ENCODE measurements around the gene TEX2. TPM values are rescaled to one million over a fixed set of nuclear protein-coding genes. Genes with fewer than 3 reads are reported as not detected.

TEX2 gene
- total and polyA plus RNA-seq, 2 of the 13 experiments (the other 11 are each of a cell fraction or from before 2014, with no cell fraction given), result 21.4 to 37.7 TPM

- TF ChIP-seq ARID4A (CRISPR knock-in tag; IDR thresholded peaks at IDR 0.05; ENCODE audit: borderline replicate concordance) (peak; percentile 89), RFX1 (IDR thresholded peaks at IDR 0.05) (no peak), DZIP1 (CRISPR knock-in tag; IDR thresholded peaks at IDR 0.05) (no peak), RFX5 (IDR thresholded peaks at IDR 0.05; ENCODE audit: low read depth, low read length) (no peak), GPN1 (CRISPR knock-in tag; IDR thresholded peaks at IDR 0.05; ENCODE audit: borderline replicate concordance) (0 out of 2 replicates have a peak, but pooled peaks have one; percentile 57), ZNF577 (CRISPR knock-in tag; IDR thresholded peaks at IDR 0.05; ENCODE audit: borderline replicate concordance, low read depth) (no peak; the same call in 1 of the 2 replicates), ZNF280D (CRISPR knock-in tag; IDR thresholded peaks at IDR 0.05) (no peak; the same call in 1 of the 2 replicates), ZNF883 (CRISPR knock-in tag; IDR thresholded peaks at IDR 0.05; ENCODE audit: not compliant biosample characterization) (peak; percentile 28), KLF15 (CRISPR knock-in tag; IDR thresholded peaks at IDR 0.05; ENCODE audit: borderline replicate concordance) (0 out of 2 replicates have a peak, but pooled peaks have one; percentile 83), ZNF782 (CRISPR knock-in tag; IDR thresholded peaks at IDR 0.05; ENCODE audit: borderline replicate concordance) (peak; percentile 80), POGZ (CRISPR knock-in tag; IDR thresholded peaks at IDR 0.05) (peak; percentile 98), SCMH1 (CRISPR knock-in tag; IDR thresholded peaks at IDR 0.05; ENCODE audit: borderline replicate concordance) (no peak), ETV5 (CRISPR knock-in tag; IDR thresholded peaks at IDR 0.05; ENCODE audit: borderline replicate concordance) (peak; percentile 57; the same call in 1 of the 2 replicates), SOX13 (IDR thresholded peaks at IDR 0.05) (peak; percentile 71; the same call in 1 of the 2 replicates), SOX13 (CRISPR knock-in tag; conservative IDR thresholded peaks at IDR 0.05 in 1 of 2, IDR thresholded peaks at IDR 0.05 in 1 of 2) (peak; percentile 56 to 77; a peak in 2 of 4 replicates), KDM5B (CRISPR knock-in tag; IDR thresholded peaks at IDR 0.05; ENCODE audit: borderline replicate concordance) (peak; percentile 95; the same call in 1 of the 2 replicates), ZNF335 (CRISPR knock-in tag; IDR thresholded peaks at IDR 0.05) (peak; percentile 83; the same call in 1 of the 2 replicates), ZNF44 (CRISPR knock-in tag; IDR thresholded peaks at IDR 0.05) (no peak), TAF1 (CRISPR knock-in tag; IDR thresholded peaks at IDR 0.05) (peak; percentile 99), KDM6A (CRISPR knock-in tag; IDR thresholded peaks at IDR 0.05; ENCODE audit: low read depth) (no peak)
Measured at GRCh38 chr17:64145751-64146417, 117.2 kb downstream of the TEX2 start (continued).

Data from HepG2 (cell line).